LoVo (cell line): ENCODE measurements around the gene NDUFA7.
A peak's percentile ranks its signal among the peaks of the same experiment; 100 is the strongest.
"Not testable (repeated sequence)": the region's sequence is repeated elsewhere in the genome, so short reads cannot be mapped to it uniquely, and the experiment has no call there.

Source experiments
- DNase-seq: peaks from one replicate; pipeline ENCODE4 v3.0.0-alpha.2; 2016; ENCODE audit warnings: low spot score

The NDUFA7 gene

DNA sequence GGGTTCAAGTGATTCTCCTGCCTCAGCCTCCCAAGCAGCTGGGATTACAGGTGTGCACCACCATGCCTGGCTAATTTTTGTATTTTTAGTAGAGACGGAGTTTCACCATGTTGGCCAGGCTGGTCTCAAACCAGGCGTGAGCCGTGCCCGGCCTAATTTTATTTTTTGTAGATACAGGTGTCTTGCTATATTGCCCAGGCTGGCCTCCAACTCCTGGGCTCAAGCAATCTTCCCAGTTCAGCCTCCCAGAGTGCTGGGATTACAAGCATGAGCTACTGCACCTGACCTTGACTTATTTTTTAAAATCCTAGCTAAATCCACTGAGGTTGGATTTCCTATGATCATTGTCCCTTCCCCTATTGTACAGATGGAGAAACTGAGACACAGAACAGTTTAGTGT lies 20.3 kb upstream of the NDUFA7 start:
- DNase-seq: not testable (repeated sequence)

DNA sequence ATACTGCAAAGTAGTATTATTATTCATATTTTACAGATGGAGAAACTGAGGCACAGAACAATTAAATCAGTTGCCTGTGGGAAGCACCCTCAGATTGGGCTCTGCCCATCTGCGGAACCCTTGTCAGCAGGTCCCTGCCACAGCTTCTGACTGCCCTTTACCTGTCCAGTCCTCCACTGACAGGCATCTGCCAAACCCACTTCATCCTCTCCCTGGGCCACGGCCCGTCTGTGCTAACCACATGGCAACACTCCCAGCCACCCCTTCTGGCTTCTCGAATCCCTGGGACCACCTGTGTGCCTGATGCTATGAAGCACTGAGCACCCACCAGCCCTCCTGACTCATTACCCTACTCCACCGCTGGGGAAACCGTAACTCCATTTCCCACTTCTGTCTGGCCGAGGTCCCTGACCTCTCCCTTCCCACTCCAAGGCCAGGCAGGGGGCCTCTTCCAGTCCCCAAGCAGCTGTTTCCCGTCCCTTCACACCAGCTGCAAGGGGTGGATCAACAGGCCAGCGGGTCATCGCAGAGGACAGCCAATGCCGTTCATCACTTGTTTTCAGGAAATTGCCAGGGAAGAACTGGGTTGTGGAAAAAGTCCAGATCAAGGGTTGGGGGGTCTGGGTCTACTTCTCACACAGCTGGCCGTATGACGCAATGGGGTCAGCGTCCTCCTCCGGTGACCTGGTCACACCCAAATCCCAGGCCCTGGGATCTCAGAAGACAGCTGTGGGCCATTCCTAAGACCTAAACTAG lies 19.3 kb upstream of the NDUFA7 start:
- no peak for DNase-seq

DNA sequence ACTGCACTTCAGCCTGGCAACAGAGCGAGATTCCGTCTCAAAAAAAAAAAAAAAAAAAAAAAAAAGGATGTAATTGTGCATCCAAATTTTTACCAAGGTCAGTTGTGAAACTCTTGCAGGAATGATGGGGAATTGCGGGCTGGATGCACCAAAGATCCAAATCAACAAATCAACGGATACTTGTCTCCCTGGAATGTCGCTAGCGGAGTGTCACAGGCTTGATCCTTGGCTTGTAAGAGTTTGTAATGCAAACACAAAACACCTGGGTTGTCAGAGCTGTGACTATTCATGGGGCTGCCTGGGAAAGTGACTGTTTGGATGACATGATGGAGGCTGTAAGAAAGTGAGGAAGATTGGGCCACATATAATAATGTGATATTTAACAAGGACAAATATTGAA lies 17.7 kb upstream of the NDUFA7 start:
- no peak for DNase-seq

DNA sequence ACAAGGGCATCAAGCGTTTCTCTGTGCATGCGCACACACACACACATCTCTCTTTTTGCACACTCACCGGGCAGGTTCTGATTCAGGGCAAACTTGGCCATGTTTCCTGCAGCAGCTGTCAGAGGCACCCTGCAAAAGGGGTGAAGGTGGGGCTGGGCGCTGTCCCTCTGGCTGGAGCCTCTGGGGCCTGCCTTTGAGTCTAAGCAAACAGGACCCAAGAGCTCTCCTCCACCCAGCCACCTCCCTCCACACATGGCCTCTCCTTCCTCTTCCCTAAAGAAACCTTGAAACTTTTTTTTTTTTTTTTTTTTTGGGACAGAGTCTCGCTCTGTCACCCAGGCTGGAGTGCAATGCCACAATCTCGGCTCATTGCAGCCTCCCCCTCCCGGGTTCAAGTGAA lies 16.6 kb upstream of the NDUFA7 start:
- DNase-seq: no peak

DNA sequence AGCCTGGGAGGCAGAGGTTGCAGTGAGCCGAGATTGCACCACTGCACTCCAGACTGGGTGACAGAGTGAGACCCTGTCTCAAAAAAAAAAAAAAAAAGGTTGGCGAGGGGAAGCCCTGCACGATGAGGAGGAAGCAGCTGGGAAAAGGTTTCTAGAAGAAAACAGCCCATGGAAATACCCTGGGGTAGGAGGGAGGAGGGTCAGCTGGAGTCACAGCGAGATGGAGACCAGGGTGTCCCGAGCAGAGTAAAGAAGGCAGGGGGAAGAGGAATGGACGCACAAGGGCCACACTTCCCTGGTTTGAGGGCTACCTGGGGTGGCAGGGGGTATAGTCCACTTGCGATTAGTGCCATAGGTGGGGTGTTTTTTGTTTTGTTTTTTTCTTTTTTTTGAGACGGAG lies 15.5 kb upstream of the NDUFA7 start:
- no peak for DNase-seq

DNA sequence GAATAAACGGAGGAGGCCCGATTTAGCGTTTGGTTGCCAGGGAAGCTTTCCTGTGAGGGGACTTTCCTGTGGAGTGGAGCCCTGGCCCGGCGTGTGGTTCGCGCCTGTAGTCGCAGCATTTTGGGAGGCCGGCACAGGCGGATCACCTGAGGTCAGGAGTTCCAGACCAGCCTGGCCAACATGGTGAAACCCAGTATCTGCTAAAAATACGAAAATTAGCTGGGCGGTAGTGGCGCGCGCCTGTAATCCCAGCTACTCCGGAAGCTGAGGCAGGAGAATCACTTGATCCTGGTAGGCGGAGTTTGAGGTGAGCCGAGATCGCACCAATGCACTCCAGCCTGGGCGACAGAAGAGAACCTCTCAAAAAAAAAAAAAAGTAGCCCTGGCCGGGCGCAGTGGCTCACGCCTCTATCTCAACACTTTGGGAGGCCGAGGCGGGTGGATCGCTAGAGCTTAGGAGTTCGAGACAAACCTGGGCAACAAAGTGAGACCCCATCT lies 14.9 kb upstream of the NDUFA7 start:
- no peak for DNase-seq

DNA sequence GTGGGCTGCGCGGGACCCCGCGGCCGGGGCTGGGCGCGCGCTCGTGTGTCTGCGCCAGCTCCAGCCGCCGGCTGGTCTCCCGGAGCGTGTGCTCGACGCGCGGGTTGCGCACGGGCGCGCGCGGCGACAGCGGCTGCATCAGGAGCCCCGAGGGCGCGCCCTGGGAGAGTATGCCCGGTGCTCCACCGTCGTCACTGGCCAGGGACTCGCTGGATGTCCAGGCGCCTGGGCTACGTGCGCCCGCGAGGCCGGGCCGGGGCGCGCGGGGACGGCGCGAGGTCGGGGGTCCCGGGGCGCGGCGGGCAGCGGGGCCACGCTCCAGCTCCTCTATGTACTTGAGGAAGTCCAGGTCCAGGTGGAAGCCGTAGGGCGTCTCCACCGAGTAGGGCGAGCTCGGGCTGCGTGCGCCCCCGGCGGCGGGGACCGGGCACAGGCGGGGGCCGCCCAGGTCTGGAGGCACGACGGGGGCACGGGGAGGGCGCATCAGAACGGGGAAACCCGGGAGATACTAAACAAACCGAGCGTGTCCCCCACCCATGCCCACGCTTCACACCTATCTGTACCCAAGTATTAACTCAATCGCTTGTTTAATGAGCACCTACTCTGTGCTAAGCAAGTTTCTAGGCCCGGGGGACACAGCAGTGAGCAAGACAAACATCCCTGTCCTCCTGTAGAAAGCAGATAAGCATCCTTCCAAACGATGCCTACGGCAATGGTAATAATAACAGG lies 14.3 kb upstream of the NDUFA7 start:
- DNase-seq: no peak

DNA sequence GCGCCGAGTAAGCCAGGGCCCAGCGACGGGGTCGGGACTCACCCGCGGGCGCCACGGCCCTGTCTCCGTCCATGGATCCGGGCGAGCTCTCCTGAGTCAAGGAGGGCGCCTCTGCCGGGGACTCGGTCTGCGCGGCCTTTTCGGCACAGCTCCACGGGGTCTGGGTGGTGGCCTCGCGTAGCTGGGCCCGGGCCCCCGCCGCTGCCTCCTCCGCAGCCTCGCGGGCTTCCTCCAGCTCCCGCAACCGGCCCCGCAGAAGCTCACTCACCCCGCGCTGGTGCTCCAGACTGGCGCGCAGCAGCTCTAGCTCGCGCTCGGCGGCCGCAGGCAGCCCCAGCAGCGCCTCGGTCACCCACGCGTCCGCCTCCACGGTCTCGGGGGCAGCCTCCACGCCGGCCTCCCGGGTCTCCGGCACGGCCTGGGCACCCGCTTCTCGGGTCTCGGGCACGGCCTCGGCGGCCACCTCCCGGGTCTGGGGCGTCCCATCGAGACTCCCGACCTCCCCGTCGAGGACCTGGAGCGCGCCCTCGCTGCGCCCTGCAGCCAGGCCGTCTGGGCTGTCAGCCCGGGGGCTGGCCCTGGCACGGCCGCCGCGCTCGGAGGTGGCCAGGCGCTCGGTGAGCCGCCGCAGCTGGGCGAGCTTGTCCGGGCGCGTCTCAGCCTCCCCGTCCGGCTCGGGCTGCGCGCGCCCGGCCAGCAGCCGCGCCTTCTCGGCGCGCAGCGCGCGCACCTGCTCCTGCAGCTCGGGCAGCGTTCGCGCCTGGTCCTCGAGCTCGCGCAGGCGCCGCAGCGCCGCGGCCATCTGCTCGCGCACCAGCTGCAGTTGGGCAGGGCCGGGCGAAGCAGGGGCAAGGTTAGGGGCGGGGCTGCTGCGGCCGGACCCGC lies 13.5 kb upstream of the NDUFA7 start:
- peak; percentile 88 for DNase-seq

DNA sequence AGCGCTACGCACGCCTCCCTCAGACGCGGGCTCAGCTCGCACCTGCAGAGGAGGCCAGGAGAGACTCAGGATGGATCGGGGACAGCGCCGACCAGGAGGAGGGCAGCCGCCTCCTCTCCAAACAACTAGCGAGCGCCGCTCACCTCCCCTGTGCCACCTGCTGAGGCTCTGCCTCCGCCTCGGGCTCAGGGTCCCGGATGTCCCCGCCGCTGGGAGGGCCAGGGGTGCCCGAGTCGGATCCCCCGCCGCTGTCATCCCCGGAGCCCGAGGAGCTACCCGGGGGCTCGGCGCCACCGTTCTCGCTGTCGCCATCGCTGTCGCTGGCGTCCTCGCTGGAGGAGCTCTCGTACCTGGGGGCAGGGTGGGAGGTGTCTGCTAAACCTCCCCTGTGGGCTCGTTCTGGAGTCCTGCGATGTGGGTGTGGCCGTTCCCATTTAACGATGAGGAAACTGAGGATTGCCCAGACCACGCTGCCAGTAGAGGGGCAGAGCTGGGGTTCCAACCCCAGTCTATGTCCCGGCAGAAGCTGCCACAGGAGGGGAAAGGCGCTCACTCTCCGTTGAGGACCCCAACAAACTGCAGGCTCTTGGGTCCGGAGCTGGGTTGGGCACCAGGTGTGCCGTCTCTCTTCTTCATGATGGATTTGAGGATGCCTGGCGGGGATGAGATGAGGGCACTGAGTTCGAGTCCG lies 12.7 kb upstream of the NDUFA7 start:
- DNase-seq: no peak

DNA sequence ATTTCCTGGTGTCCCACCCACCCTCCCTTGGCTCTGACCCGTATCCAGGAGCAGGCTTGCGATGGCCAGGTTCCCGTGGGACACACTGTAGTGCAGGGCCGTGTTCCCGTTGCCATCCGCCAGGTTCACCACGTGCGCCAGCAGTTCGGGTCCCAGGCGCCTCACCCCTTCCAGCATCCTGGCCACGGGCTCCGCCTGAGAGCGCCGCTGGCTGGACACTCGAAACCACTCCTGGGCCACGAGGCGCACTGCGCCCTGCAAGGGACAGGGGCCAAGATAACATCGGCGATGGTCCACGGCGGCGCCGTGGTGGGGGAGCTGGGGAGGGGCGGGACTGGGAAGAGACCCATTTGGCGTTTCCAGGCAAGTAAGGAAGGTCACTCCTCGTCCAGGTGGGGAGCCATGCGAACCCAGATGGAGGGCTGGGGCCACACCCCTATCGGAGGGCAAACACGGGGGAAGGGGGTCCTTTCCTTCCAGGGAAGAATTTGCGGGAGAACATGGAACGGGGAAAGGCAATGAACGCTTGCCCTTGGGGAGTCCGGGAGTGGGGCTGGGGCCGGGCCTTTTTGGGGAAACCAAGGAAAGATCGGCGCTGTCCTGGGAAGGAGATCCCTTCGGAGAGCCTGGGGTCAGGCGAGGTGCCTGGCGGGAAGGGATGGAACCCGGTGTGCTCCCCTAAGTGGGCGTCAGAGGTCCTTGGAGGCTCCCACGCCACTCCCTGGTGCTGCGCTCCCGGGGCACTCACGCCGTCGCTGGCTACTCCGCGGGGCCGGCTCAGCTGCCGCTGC lies 12.0 kb upstream of the NDUFA7 start:
- no peak for DNase-seq

DNA sequence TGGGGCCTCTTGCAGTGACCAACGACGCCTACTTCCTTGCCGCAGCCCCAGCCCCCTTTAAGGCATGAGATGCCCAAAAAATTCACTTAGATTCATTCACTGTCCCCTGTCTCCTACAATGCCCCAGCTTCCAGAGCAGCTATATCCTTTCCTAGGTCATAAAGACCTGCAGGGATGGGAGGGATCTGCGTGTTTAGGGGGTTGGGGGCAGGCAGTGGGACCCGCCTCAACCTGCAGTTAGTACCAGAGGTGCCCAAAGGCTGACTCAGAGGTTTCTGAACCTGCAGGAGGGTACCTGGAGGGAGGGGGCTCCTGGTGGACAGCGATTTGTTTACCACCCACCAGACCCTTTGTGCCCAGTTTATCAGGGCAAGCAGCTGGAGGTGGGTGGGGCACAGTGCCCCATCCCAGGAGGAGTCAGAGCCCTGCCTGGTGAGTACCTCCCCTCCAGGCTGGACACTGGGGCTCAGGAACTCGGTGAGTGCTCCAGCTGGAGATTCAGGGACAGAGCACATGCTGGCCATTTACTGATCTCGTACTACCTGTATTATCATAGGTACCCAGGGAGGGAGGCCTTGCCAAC lies 10.2 kb upstream of the NDUFA7 start:
- no peak for DNase-seq

DNA sequence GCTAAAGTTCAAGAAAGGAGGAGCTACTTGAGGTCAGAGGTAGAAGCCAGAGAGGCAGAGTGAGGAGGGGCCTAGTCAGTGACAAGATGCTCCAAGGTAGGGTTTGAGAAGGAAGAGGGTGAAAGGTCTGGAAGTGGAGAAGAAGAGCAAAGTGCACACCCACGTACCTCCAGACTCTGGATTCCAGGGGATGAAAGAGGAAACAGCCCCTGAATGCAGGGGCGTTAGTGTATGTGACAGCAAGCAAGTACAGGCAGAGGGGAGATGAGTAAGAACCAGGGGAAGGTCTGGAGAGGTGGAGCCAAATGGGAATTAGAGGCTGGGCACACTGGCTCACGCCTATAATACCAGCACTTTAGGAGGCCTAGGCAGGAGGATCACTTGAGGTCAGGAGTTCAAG lies 8.8 kb upstream of the NDUFA7 start:
- no peak for DNase-seq

DNA sequence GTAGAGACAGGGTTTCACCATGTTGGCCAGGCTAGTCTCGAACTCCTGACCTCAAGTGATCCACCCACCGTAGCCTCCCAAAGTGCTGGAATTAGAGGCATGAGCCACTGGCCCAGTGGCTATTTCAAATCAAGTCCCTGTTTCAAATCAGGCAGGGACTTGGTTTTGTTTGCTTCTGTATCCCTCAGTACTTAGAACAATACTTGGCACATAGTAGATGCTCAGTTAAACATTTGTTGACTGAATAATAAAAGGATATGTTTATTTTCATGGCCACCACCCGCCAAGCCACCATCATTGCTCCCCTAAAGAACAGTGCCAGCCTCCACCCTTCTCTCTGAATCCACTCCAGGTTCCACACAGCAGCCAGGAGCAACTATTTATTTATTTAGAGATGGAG lies 4.3 kb upstream of the NDUFA7 start:
- DNase-seq: no peak

DNA sequence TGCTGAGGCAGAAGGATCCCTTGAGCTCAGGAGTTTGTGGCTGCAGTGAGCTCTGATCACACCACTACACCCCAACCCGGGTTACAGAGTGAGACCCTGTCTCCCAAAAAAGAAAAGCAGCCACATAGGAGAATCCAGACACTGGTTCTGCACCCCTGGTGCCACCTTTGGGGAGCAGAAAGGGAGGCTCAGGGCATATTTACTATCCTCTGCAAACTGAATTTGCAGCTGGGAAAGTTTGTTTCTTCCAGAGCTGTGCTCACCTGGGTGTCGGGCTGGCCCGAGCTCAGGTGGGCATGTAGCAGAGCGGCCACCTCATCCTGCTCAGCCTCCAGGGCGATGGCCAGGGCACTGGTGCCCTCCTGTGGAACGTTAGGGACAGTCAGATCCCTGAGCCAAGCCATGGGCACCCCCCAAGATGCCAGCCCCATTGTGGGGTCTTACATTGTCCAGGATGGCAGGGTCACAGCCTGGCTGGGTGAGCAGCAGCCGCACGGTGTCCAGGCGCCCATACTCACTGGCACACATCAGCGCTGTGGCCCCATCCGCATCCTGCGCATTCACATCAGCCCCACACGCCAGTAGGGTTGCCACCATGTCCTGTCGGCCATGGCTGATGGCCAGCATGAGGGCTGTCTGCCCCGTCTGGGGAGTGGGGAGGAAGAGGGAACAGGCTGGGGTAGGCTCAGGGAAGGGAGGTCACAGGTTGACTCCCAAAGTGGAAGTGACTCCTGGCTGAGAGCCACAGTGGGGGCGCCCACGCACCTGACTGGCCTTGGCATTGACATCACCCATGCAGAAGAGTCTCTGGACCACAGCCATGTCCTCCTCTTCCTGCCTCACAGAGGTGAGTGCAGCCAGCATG lies 3.2 kb upstream of the NDUFA7 start:
- DNase-seq: no peak

DNA sequence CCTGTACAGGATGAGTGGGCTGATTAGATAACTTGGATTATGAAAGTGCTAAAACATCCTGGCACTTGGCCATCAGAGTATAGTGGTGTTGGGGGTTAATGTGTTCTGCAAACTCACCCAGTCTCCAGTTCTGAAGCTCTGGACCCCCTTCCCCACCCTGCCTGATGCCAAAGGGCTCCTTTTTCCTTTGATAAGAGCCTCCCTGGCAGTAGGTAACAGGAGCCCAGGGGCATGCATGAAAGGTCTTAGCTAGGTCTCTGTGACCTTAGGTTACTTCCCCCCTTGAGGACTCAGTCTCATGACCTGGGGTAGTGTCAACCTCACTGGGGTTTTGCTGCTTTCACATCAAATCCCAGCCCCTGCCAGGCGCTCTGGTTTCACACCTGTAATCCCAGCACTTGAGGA lies 2.6 kb upstream of the NDUFA7 start:
- no peak for DNase-seq

DNA sequence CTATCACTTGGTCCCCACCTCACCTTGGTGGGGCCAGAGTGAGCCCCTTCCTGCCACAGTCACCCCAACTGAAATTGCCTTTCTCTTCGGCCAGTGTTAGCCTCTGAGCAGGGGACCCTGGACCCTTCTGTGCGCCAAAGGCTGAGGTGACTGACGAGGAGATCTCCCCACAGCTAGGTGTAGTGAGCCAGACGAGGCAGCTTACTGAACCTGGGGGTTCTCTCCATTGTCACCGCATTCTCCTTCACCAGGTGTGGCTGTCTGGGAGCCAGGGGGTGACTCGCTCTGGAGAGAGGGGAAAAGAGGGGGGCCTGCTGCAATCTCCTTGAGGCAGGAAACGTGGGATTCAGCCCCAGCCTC lies 1.4 kb upstream of the NDUFA7 start:
- DNase-seq: no peak

DNA sequence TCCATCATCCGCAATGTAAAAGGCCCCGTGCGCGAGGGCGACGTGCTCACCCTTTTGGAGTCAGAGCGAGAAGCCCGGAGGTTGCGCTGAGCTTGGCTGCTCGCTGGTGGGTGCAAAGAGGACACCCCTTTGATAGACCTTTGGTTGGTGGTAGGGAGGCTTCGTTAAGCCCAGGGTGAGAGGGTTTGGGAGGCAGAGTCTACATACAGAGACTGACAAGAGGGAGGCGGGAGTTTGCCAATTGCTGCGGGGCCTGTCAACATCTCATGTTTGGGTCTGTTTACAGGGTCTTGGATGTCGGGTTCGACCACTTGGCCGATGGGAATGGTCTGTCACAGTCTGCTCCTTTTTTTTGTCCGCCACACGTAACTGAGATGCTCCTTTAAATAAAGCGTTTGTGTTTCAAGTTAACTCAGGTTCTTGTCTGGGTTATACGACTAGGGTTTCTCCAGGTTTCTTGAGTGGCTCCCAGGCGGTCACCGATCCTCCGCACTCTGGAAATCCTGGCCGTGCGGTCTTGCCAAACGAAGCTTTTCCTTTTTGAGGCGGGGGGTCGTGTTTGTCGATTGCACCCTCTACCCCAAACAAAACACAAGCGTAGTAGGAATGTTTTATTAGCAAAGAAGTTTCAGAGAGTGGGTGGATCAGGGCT lies 937 bp upstream of the NDUFA7 start:
- no peak for DNase-seq

DNA sequence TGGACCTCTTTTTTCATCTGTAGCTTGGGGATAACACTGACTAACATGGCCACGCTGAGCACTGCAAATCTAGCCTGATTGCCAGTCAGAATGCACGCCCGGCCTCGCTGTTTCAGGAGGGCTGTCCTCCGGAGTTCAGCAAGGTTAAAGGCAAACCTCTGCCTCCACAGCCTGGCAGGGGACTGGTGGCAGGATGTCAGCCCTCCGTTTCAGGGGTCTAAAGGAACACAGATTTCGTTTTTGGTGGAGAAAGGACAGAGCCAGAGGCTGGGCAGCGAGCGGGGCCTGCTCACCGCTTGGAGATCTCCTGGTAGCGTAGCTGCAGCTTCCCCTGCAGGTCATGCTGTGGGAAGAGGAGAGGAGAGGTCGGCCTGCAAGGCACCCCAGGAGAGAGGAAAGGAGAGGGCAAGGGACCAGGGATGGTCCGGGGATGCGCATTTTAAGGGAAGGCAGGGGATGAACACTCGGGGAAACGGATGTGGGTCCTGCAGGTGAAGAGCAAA lies 560 bp downstream of the NDUFA7 start:
- no peak for DNase-seq
